Activated CD4-positive, alpha-beta T cell treated with anti-CD3 and anti-CD28 coated beads, Interleukin-2, amount 50 U/mL, for 24 hours (primary cell): ENCODE measurements around the gene GOLGA8B.
"Not testable (repeated sequence)": the region's sequence is repeated elsewhere in the genome, so short reads cannot be mapped to it uniquely, and the experiment has no call there.

Experiments
- DNase-seq, 2 donors: peaks; one replicate each; pipeline ENCODE4 v3.0.0-alpha.2; 2020; ENCODE audit warnings: low read depth in 1 of 2, low spot score in 1 of 2

Gene GOLGA8B

GRCh38 chr15:34598799-34599585 is 15.5 kb upstream of the GOLGA8B start:
- DNase-seq, result no peak

GRCh38 chr15:34597316-34597715 is 13.9 kb upstream of the GOLGA8B start:
- no peak for DNase-seq

- no peak for DNase-seq
Measured at GRCh38 chr15:34594361-34594760, 10.9 kb upstream of the GOLGA8B start.

GRCh38 chr15:34591306-34591705 is 7.9 kb upstream of the GOLGA8B start:
- no peak for DNase-seq

- DNase-seq, result peak in 1 of 2 donors; percentile 44
Measured at GRCh38 chr15:34588046-34588674, 4.7 kb upstream of the GOLGA8B start.

- DNase-seq, result not testable (repeated sequence)
Measured at GRCh38 chr15:34585966-34586365, 2.5 kb upstream of the GOLGA8B start.

GRCh38 chr15:34584996-34585395 is 1.5 kb upstream of the GOLGA8B start:
- DNase-seq, result no peak

GRCh38 chr15:34584330-34584668 is 848 bp upstream of the GOLGA8B start:
- no peak for DNase-seq

GRCh38 chr15:34582461-34583371 is 735 bp downstream of the GOLGA8B start:
- DNase-seq, result peak in 1 of 2 donors; percentile 19

- DNase-seq, result not testable (repeated sequence)
Measured at GRCh38 chr15:34581687-34582460, 1.6 kb downstream of the GOLGA8B start.

GRCh38 chr15:34581043-34581365 is 2.4 kb downstream of the GOLGA8B start:
- DNase-seq, result no peak

- DNase-seq, result not testable (repeated sequence)
Measured at GRCh38 chr15:34580251-34581042, 3.0 kb downstream of the GOLGA8B start.

- no peak for DNase-seq
Measured at GRCh38 chr15:34578283-34578674, 5.2 kb downstream of the GOLGA8B start.

- DNase-seq, result not testable (repeated sequence)
Measured at GRCh38 chr15:34577658-34578282, 5.7 kb downstream of the GOLGA8B start.

- not testable (repeated sequence) for DNase-seq
Measured at GRCh38 chr15:34575035-34575434, 8.4 kb downstream of the GOLGA8B start.

GRCh38 chr15:34572921-34573320 is 10.5 kb downstream of the GOLGA8B start:
- not testable (repeated sequence) for DNase-seq

GRCh38 chr15:34572019-34572641 is 11.3 kb downstream of the GOLGA8B start:
- not testable (repeated sequence) for DNase-seq

- DNase-seq, result not testable (repeated sequence)
Measured at GRCh38 chr15:34569670-34570396, 13.6 kb downstream of the GOLGA8B start.

- not testable (repeated sequence) for DNase-seq
Measured at GRCh38 chr15:34567174-34567573, 16.3 kb downstream of the GOLGA8B start.
